ENCODE results near the gene EPHB1. TPM values are rescaled to one million over a fixed set of nuclear protein-coding genes. Genes with fewer than 3 reads are reported as not detected.
A peak's percentile ranks its signal among the peaks of the same experiment; 100 is the strongest.

Gene EPHB1
- total and polyA plus RNA-seq, 12 donors, result 0.07 to 3.4 (median 1.6) TPM

DNA sequence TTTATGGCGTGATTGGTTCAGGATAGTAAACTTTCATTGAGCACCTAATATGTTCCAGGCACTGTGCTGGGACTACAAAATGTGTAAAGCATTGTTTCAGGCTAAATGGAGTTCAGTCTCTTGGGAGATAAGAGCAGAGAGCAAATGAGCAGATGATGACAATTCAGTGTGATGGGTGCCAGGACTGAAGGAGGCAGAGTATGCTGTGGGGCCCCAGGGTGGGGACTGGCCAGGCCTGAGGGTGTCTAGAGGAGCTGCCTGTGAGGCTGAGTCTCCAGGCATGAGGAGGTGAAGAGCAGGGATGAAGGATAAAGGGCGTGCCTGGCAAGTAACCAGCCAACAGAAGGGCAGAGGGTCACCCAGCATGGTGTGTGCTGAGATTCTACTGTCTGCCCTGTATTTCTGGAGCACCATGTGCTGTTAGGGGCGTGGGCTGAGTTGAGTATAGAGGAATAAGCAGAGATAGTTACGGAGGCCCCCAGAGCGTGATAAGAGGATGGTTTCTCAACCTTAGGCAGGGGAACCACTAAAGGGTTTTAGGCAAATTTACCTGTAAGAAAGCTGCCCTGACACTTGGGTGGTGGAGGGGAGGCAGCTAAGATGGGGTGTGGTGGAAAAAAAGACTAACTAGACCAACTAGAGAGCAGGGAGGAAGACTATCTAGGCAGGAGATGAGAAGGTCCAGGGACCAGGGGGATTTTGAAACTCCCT lies 38.5 kb downstream of the EPHB1 start:
- intact Hi-C loops (cut with DNase I), result no loop called here
- DNase-seq, result no peak
- TF ChIP-seq, protein P1, sequence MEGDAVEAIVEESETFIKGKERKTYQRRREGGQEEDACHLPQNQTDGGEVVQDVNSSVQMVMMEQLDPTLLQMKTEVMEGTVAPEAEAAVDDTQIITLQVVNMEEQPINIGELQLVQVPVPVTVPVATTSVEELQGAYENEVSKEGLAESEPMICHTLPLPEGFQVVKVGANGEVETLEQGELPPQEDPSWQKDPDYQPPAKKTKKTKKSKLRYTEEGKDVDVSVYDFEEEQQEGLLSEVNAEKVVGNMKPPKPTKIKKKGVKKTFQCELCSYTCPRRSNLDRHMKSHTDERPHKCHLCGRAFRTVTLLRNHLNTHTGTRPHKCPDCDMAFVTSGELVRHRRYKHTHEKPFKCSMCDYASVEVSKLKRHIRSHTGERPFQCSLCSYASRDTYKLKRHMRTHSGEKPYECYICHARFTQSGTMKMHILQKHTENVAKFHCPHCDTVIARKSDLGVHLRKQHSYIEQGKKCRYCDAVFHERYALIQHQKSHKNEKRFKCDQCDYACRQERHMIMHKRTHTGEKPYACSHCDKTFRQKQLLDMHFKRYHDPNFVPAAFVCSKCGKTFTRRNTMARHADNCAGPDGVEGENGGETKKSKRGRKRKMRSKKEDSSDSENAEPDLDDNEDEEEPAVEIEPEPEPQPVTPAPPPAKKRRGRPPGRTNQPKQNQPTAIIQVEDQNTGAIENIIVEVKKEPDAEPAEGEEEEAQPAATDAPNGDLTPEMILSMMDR (IDR thresholded peaks at IDR 0.05), result no peak
- Histone ChIP-seq H3K27me3 (no peaks in the 10 kb centered on the region), H3K36me3 (no peaks in the 10 kb centered on the region), H3K4me3 (no peak overlapping the region), H3K27ac (no peak overlapping the region), H3K4me1 (peaks cover 0 to 6% (median 0%) of the 10 kb centered on the region in 9 donors), H3K9me3 (peaks cover 0 to 3% (median 0%) of the 10 kb centered on the region in 11 donors)
- 86 to 87% methylated on average over 5 of the region's 5 CpGs for WGBS, 2 donors
- ATAC-seq, result no peak

DNA sequence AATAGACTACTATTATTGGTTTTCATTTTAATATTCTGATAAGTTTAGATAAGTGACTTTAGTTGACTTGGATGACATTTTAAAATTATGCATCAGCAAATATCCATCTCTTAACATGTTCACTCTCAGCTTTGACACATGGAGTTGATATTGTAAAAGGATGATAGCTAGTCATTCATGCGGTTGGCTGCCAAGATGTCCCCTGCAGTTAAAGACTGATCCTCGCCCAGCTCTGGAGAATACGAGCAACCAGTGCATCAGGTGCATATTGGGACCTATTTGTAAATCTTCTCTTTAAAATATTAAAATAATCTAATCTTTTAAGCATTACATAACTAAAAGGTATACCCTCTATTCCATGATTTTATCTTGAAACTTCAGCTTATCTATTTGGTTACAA lies 41.9 kb downstream of the EPHB1 start:
- peaks cover 0 to 6% (median 0%) of the 10 kb centered on the region in 9 donors for H3K4me1 ChIP-seq
- 58 to 59% methylated on average over 3 of the region's 3 CpGs for whole genome bisulfite sequencing, 2 donors
- H3K4me3 ChIP-seq, result no peak overlapping the region
- peaks cover 0 to 14% (median 0%) of the 10 kb centered on the region in 11 donors for H3K9me3 ChIP-seq
- no peak overlapping the region for H3K27ac ChIP-seq
- intact Hi-C loops (cut with DNase I), result no loop called here
- no peaks in the 10 kb centered on the region for H3K27me3 ChIP-seq
- no peak for DNase-seq
- TF ChIP-seq, protein P1 (IDR thresholded peaks at IDR 0.05), result no peak
- ATAC-seq, result no peak
- H3K36me3 ChIP-seq, result no peaks in the 10 kb centered on the region

DNA sequence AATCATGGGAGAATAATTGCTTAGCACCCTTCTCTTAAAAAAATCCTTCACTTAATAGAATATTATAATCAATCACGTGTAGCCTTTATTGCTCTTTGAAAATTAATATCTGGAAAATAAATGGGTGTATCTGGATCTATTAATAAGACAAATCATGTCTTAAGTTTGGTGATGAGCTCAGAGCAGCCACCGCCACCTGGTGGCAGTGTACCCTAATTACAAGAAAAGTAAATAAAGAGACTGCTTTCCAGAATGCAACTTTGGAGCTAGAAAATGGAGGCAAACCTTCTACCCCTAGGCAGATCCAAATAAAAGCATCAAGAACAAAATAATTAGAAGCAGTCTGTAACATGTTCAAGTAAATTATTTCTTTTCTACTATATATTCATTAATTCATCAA lies 43.5 kb downstream of the EPHB1 start:
- H3K27ac ChIP-seq, result no peak overlapping the region
- H3K27me3 ChIP-seq, result no peaks in the 10 kb centered on the region
- peaks cover 0 to 6% (median 0%) of the 10 kb centered on the region in 9 donors for H3K4me1 ChIP-seq
- DNase-seq (no peak), ATAC-seq (no peak)
- H3K36me3 ChIP-seq, result no peaks in the 10 kb centered on the region
- H3K9me3 ChIP-seq, result peaks cover 0 to 31% (median 8%) of the 10 kb centered on the region in 11 donors
- TF ChIP-seq, protein P1 (IDR thresholded peaks at IDR 0.05), result peak in 2 of 9 donors; percentile 5 to 28
- intact Hi-C loops (cut with DNase I), result no loop called here
- 52 to 53% methylated on average over 2 of the region's 2 CpGs for WGBS, 2 donors
- no peak overlapping the region for H3K4me3 ChIP-seq

DNA sequence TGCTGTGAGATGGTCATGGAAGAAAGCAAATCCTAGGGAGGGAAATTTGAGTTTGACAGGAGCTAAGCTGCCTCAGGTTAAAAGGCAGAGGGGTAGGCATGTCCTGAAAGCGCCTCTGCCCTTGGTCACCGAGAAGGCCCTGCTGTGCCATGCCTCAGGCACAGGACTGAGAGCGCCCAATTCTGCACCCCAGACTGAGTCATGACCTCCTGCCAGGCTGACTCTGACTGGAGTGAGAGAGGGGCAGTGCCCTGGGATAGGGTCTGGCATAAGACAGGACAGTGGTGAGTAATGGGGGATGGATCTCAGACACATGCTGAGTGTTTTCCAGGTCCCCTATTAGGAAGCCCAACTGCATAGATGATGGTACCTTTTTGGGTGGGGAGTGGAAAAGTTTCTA lies 44.4 kb downstream of the EPHB1 start:
- Histone ChIP-seq H3K27me3 (no peaks in the 10 kb centered on the region), H3K27ac (no peak overlapping the region), H3K36me3 (no peaks in the 10 kb centered on the region), H3K9me3 (peaks cover 0 to 39% (median 8%) of the 10 kb centered on the region in 11 donors), H3K4me1 (peaks cover 0 to 6% (median 0%) of the 10 kb centered on the region in 9 donors), H3K4me3 (no peak overlapping the region)
- TF ChIP-seq, protein P1 (IDR thresholded peaks at IDR 0.05), result no peak
- no peak for DNase-seq
- no peak for ATAC-seq
- WGBS, 2 donors, result 94 to 98% methylated on average over 3 of the region's 3 CpGs
- intact Hi-C loops (cut with DNase I), result no loop called here

All from heart right ventricle (tissue), 16 donors.